HG02852 (cell line): ENCODE results near the gene NAALADL2.
"Not testable (repeated sequence)": the region's sequence is repeated elsewhere in the genome, so short reads cannot be mapped to it uniquely, and the experiment has no call there.

ENCODE experiments used
- ATAC-seq: cut with Tn5 transposase; IDR thresholded peaks from one replicate; pipeline ENCODE4 v1.9.1; 2021; ENCODE audit warnings: mild to moderate bottlenecking, moderate library complexity; ENCODE audit not compliant: unreplicated experiment

NAALADL2 gene

GRCh38 chr3:175121225-175121624 lies 262.1 kb downstream of the NAALADL2 start:
- ATAC-seq, result no peak

- ATAC-seq, result no peak
These were observed 268.0 kb downstream of the NAALADL2 start for GRCh38 chr3:175127075-175127662.

GRCh38 chr3:175129126-175129525 lies 270.0 kb downstream of the NAALADL2 start:
- no peak for ATAC-seq

GRCh38 chr3:175129571-175129970 lies 270.4 kb downstream of the NAALADL2 start:
- ATAC-seq, result no peak

- not testable (repeated sequence) for ATAC-seq
These were observed 272.7 kb downstream of the NAALADL2 start for GRCh38 chr3:175131866-175132265.

- ATAC-seq, result not testable (repeated sequence)
These were observed 273.6 kb downstream of the NAALADL2 start for GRCh38 chr3:175132706-175133105.

GRCh38 chr3:175144368-175144767 lies 285.2 kb downstream of the NAALADL2 start:
- no peak for ATAC-seq

GRCh38 chr3:175146258-175146657 lies 287.1 kb downstream of the NAALADL2 start:
- no peak for ATAC-seq

GRCh38 chr3:175149675-175150074 lies 290.5 kb downstream of the NAALADL2 start:
- peak; percentile 84 for ATAC-seq

- ATAC-seq, result no peak
These were observed 291.8 kb downstream of the NAALADL2 start for GRCh38 chr3:175150812-175151401.

GRCh38 chr3:175153595-175153994 lies 294.5 kb downstream of the NAALADL2 start:
- ATAC-seq, result no peak

GRCh38 chr3:175155172-175155571 lies 296.0 kb downstream of the NAALADL2 start:
- no peak for ATAC-seq

GRCh38 chr3:175159202-175159601 lies 300.1 kb downstream of the NAALADL2 start:
- no peak for ATAC-seq

- no peak for ATAC-seq
These were observed 302.2 kb downstream of the NAALADL2 start for GRCh38 chr3:175161291-175161690.

GRCh38 chr3:175163686-175164085 lies 304.6 kb downstream of the NAALADL2 start:
- no peak for ATAC-seq

- not testable (repeated sequence) for ATAC-seq
These were observed 314.0 kb downstream of the NAALADL2 start for GRCh38 chr3:175173117-175173516.

GRCh38 chr3:175176556-175176955 lies 317.4 kb downstream of the NAALADL2 start:
- no peak for ATAC-seq

GRCh38 chr3:175179055-175179454 lies 319.9 kb downstream of the NAALADL2 start:
- ATAC-seq, result no peak

GRCh38 chr3:175184392-175184791 lies 325.3 kb downstream of the NAALADL2 start:
- ATAC-seq, result no peak

- no peak for ATAC-seq
These were observed 326.8 kb downstream of the NAALADL2 start for GRCh38 chr3:175185903-175186302.

- no peak for ATAC-seq
These were observed 327.4 kb downstream of the NAALADL2 start for GRCh38 chr3:175186511-175186910.

- ATAC-seq, result no peak
These were observed 328.5 kb downstream of the NAALADL2 start for GRCh38 chr3:175187586-175187985.

- no peak for ATAC-seq
These were observed 333.4 kb downstream of the NAALADL2 start for GRCh38 chr3:175192536-175192935.
